ENCODE data around the gene PRR19.
"Not testable (repeated sequence)": the region's sequence is repeated elsewhere in the genome, so short reads cannot be mapped to it uniquely, and the experiment has no call there.

PRR19 gene

GRCh38 chr19:42301646-42302203 lies at the start of gene PRR19:
Gene PRR19, plus strand, starts transcription at chr19:42302132. Its CDS starts 7,453 bp downstream, at chr19:42309585.
- peak in 2 of 3 experiments; percentile 56 to 63 for DNase-seq

GRCh38 chr19:42252365-42253244 lies 49.3 kb upstream of the PRR19 start:
- peak in 1 of 3 experiments; percentile 38 for DNase-seq

GRCh38 chr19:42253245-42254088 lies 48.5 kb upstream of the PRR19 start:
- DNase-seq: peak in 2 of 3 experiments; percentile 50 to 60

GRCh38 chr19:42254089-42254849 lies 47.7 kb upstream of the PRR19 start:
- peak; percentile 56 to 69 (median 61) for DNase-seq

GRCh38 chr19:42254850-42255765 lies 46.8 kb upstream of the PRR19 start, which contains the start of gene ERF:
Gene ERF, minus strand, starts transcription at chr19:42255128. Its CDS starts 129 bp downstream, at chr19:42254999.
- peak; percentile 78 to 93 (median 84) for DNase-seq

- peak; percentile 24 to 67 (median 57) for DNase-seq
These were observed 45.9 kb upstream of the PRR19 start for GRCh38 chr19:42255766-42256745.

- not testable (repeated sequence) for DNase-seq
These were observed 44.1 kb upstream of the PRR19 start for GRCh38 chr19:42257842-42258241.

- DNase-seq: no peak
These were observed 40.2 kb upstream of the PRR19 start for GRCh38 chr19:42261763-42262162.

- not testable (repeated sequence) for DNase-seq
These were observed 35.8 kb upstream of the PRR19 start for GRCh38 chr19:42266105-42266504.

- DNase-seq: not testable (repeated sequence)
These were observed 34.9 kb upstream of the PRR19 start for GRCh38 chr19:42266928-42267603.

GRCh38 chr19:42267644-42268141 lies 34.2 kb upstream of the PRR19 start:
- no peak for DNase-seq

GRCh38 chr19:42268142-42268703 lies 33.7 kb upstream of the PRR19 start:
- DNase-seq: peak; percentile 99 to 100 (median 100)

- DNase-seq: peak; percentile 99 to 100 (median 100)
These were observed 33.0 kb upstream of the PRR19 start, which contains the start of gene CIC for GRCh38 chr19:42268704-42269477. Gene CIC, plus strand, starts transcription at chr19:42269252. Its CDS starts 2,532 bp downstream, at chr19:42271784.

- no peak for DNase-seq
These were observed 32.2 kb upstream of the PRR19 start for GRCh38 chr19:42269478-42270345.

- DNase-seq: peak in 2 of 3 experiments; percentile 35 to 53
These were observed 31.4 kb upstream of the PRR19 start for GRCh38 chr19:42270346-42271044.

GRCh38 chr19:42271045-42271419 lies 30.9 kb upstream of the PRR19 start:
- DNase-seq: peak in 1 of 3 experiments; percentile 27
